ENCODE data around the gene LARGE1.

LARGE1 gene

GRCh38 chr22:33227791-33228190, 692.5 kb downstream of the LARGE1 start:
- Histone ChIP-seq H3K36me3 (replicated peaks) (no peaks in the 10 kb centered on the region), H3K4me3 (ENCODE audit: low read depth, low read length) (no peak overlapping the region), H3K27me3 (replicated peaks) (no peaks in the 10 kb centered on the region), H3K27ac (no peak overlapping the region)
- in situ Hi-C loops (cut with HindIII; ENCODE audit: low pct_ligation_motif_present, low sequenced_read_pairs): no loop called here
- no peak for TF ChIP-seq CTCF (IDR thresholded peaks at IDR 0.05; ENCODE audit: low read depth, low read length, missing control alignments)
- no peak for DNase-seq

DNA sequence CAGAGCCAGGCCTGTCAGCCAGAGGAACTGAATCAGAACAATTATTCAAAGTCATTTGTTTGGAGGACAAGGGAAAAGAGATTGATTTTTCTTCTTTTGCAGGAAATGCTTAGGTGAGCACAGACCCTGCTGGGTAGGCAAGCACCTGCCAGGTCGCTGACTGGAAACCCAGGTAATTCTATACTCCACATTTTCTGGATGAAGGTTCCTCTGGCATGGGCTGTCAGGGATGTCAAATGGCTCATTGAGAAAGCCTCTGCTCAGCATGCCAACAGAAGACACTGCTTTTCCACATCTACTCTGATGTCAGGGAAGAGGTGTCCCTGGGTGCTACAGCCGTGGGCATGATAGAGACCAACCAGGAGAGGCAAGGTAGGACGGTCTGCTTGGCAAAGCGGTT, 695.4 kb downstream of the LARGE1 start:
- no peak overlapping the region for H3K4me3 ChIP-seq (ENCODE audit: low read depth, low read length)
- no peak for DNase-seq
- in situ Hi-C loops (cut with HindIII; ENCODE audit: low pct_ligation_motif_present, low sequenced_read_pairs): no loop called here
- H3K36me3 ChIP-seq (replicated peaks): no peaks in the 10 kb centered on the region
- TF ChIP-seq CTCF (IDR thresholded peaks at IDR 0.05; ENCODE audit: low read depth, low read length, missing control alignments): no peak
- H3K27me3 ChIP-seq (replicated peaks): no peaks in the 10 kb centered on the region
- H3K27ac ChIP-seq: no peak overlapping the region

Data from brain microvascular endothelial cell (primary cell).